Measurements from ENCODE around the gene ZFAND3. TPM values are rescaled to one million over a fixed set of nuclear protein-coding genes. Genes with fewer than 3 reads are reported as not detected.

Gene ZFAND3
- polyA plus RNA-seq, 1 donor from 2014 or later: 19.7 TPM

DNA sequence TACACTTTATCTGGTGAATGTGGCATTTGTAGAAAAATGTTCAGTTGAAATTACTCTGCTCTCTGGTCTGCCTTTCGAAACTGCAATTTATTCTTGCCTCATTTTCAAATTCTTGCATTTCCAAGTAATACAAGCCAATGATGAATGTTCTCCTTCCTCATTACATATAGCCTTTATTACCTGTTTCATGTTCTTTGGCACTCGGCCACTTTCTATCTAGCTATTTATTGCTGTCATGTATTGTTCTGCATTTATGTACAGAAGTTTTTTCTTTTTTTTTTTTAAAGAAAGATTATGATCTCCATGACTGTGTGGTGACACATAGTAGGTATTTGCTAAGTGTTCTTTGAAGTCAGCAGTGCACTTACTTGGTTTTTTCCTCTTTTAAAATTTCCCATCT lies 261.4 kb downstream of the ZFAND3 start:
- no peaks in the 10 kb centered on the region for H4K20me1 ChIP-seq (ENCODE audit: insufficient read depth)

GRCh38 chr6:38085031-38085430 lies 265.5 kb downstream of the ZFAND3 start:
- Histone ChIP-seq H4K20me1 (ENCODE audit: insufficient read depth) (no peaks in the 10 kb centered on the region), H3K27me3 (ENCODE audit: insufficient read depth, low read depth, low read length) (no peaks in the 10 kb centered on the region), H3K36me3 (ENCODE audit: insufficient read depth, low read length) (peaks cover 5% of the 10 kb centered on the region), H2AFZ (ENCODE audit: low read depth, low read length) (no peak overlapping the region), H3K79me2 (replicated peaks; ENCODE audit: insufficient read depth, low read length) (no peaks in the 10 kb centered on the region), H3K9ac (ENCODE audit: low read length) (no peak overlapping the region), H3K4me3 (ENCODE audit: low read length) (no peak overlapping the region), H3F3A (ENCODE audit: insufficient read depth, low read length, poor library complexity, severe bottlenecking) (no peaks in the 10 kb centered on the region), H3K4me2 (ENCODE audit: low read length) (no peak overlapping the region), H3K9me2 (ENCODE audit: insufficient read depth, low read length) (no peaks in the 10 kb centered on the region), H3K27ac (ENCODE audit: low read length) (no peak overlapping the region), H3K9me3 (ENCODE audit: low read length) (no peaks in the 10 kb centered on the region)
- no peak for TF ChIP-seq EP300 (conservative IDR thresholded peaks at IDR 0.05; ENCODE audit: poor library complexity, severe bottlenecking)
- no peak for TF ChIP-seq TAF1 (IDR thresholded peaks at IDR 0.05; ENCODE audit: low read depth)
- TF ChIP-seq CTCF (IDR thresholded peaks at IDR 0.05; ENCODE audit: poor library complexity, severe bottlenecking): no peak
- no peak for TF ChIP-seq EZH2 (IDR thresholded peaks at IDR 0.05; ENCODE audit: borderline replicate concordance, insufficient read depth, low read length, poor library complexity, severe bottlenecking)
- no peak for TF ChIP-seq RAD21 (conservative IDR thresholded peaks at IDR 0.05)
- TF ChIP-seq SMC3 (conservative IDR thresholded peaks at IDR 0.05; ENCODE audit: poor library complexity): no peak
- no peak for TF ChIP-seq MXI1 (conservative IDR thresholded peaks at IDR 0.05; ENCODE audit: poor library complexity, severe bottlenecking)
- TF ChIP-seq POLR2AphosphoS5 (IDR thresholded peaks at IDR 0.05): no peak

More for the DNA sequence above, 261.4 kb downstream of the ZFAND3 start:
- H3K9ac ChIP-seq (ENCODE audit: low read length): no peak overlapping the region
- no peaks in the 10 kb centered on the region for H3K27me3 ChIP-seq (ENCODE audit: insufficient read depth, low read depth, low read length)
- peaks cover 12% of the 10 kb centered on the region for H3K79me2 ChIP-seq (replicated peaks; ENCODE audit: insufficient read depth, low read length)
- H2AFZ ChIP-seq (ENCODE audit: low read depth, low read length): no peak overlapping the region
- H3F3A ChIP-seq (ENCODE audit: insufficient read depth, low read length, poor library complexity, severe bottlenecking): no peaks in the 10 kb centered on the region
- H3K4me3 ChIP-seq (ENCODE audit: low read length): no peak overlapping the region
- H3K36me3 ChIP-seq (ENCODE audit: insufficient read depth, low read length): peaks cover 5% of the 10 kb centered on the region
- no peak overlapping the region for H3K4me2 ChIP-seq (ENCODE audit: low read length)
- H3K27ac ChIP-seq (ENCODE audit: low read length): no peak overlapping the region
- H3K9me3 ChIP-seq (ENCODE audit: low read length): no peaks in the 10 kb centered on the region
- no peak for TF ChIP-seq TAF1 (IDR thresholded peaks at IDR 0.05; ENCODE audit: low read depth)
- no peak for TF ChIP-seq CTCF (IDR thresholded peaks at IDR 0.05; ENCODE audit: poor library complexity, severe bottlenecking)
- TF ChIP-seq EZH2 (IDR thresholded peaks at IDR 0.05; ENCODE audit: borderline replicate concordance, insufficient read depth, low read length, poor library complexity, severe bottlenecking): no peak
- TF ChIP-seq SMC3 (conservative IDR thresholded peaks at IDR 0.05; ENCODE audit: poor library complexity): no peak
- TF ChIP-seq MXI1 (conservative IDR thresholded peaks at IDR 0.05; ENCODE audit: poor library complexity, severe bottlenecking): no peak
- no peak for TF ChIP-seq POLR2AphosphoS5 (IDR thresholded peaks at IDR 0.05)
- no peak for TF ChIP-seq EP300 (conservative IDR thresholded peaks at IDR 0.05; ENCODE audit: poor library complexity, severe bottlenecking)
- no peak for TF ChIP-seq REST (IDR thresholded peaks at IDR 0.05; ENCODE audit: borderline replicate concordance)
- no peak for TF ChIP-seq RAD21 (conservative IDR thresholded peaks at IDR 0.05)
- no peaks in the 10 kb centered on the region for H3K9me2 ChIP-seq (ENCODE audit: insufficient read depth, low read length)

Data from neural cell (in vitro differentiated cells).